Smooth muscle cell (in vitro differentiated cells): ENCODE measurements around the gene KLHL21. TPM values are rescaled to one million over a fixed set of nuclear protein-coding genes. Genes with fewer than 3 reads are reported as not detected.

Experiments
- DNase-seq: peaks from one replicate; lab custom pipeline; 2025; ENCODE audit not compliant: unreplicated experiment; lab: John Stamatoyannopoulos, UW
- H2AFZ ChIP-seq: fragments of 200-600 bp; sonication (generic); 2 replicates; pipeline ENCODE4 v1.6.0; 2016; ENCODE audit warnings: antibody characterized with exemption, low read depth, mild to moderate bottlenecking
- H3F3A ChIP-seq: fragments of 200-600 bp; sonication (generic); 2 replicates; pipeline ENCODE4 v1.6.0; 2017; ENCODE audit warnings: antibody characterized with exemption, low read depth
- H3K27ac ChIP-seq: fragments of 200-600 bp; sonication (generic); 2 replicates; pipeline ENCODE4 v1.5.1; 2016; ENCODE audit warnings: low read depth, mild to moderate bottlenecking
- H3K27me3 ChIP-seq: fragments of 200-600 bp; sonication (generic); 2 replicates; pipeline ENCODE4 v1.6.1; 2016; ENCODE audit warnings: low read depth, mild to moderate bottlenecking
- H3K36me3 ChIP-seq: fragments of 200-600 bp; sonication (generic); 2 replicates; pipeline ENCODE4 v1.5.1; 2016; ENCODE audit warnings: low read depth
- H3K4me1 ChIP-seq: fragments of 200-600 bp; sonication (generic); 2 replicates; pipeline ENCODE4 v1.5.1; 2016; ENCODE audit warnings: low read depth
- H3K4me2 ChIP-seq: fragments of 200-600 bp; sonication (generic); 2 replicates; pipeline ENCODE4 v1.6.0; 2016; ENCODE audit warnings: mild to moderate bottlenecking
- H3K4me3 ChIP-seq: fragments of 200-600 bp; sonication (generic); 2 replicates; pipeline ENCODE4 v1.5.1; 2016; ENCODE audit warnings: mild to moderate bottlenecking
- H3K79me2 ChIP-seq: fragments of 200-600 bp; sonication (generic); 2 replicates; pipeline ENCODE4 v1.6.0; 2016; ENCODE audit warnings: low read depth, mild to moderate bottlenecking
- H3K9ac ChIP-seq: fragments of 200-600 bp; sonication (generic); 2 replicates; pipeline ENCODE4 v1.6.0; 2016; ENCODE audit warnings: low read depth
- H3K9me3 ChIP-seq: fragments of 200-600 bp; sonication (generic); replicated peaks from 2 replicates; pipeline ENCODE4 v1.5.1; 2016; ENCODE audit warnings: low read depth
- H4K20me1 ChIP-seq: fragments of 200-600 bp; sonication (generic); 2 replicates; pipeline ENCODE4 v1.6.0; 2016; ENCODE audit warnings: low read depth
- WGBS: methylation state at CpG from one replicate; pipeline ENCODE4 v1.1.7; 2016; ENCODE audit warnings: low lambda C conversion rate; 5-methylcytosine and 5-hydroxymethylcytosine counted together
- polyA plus RNA-seq: library from polyadenylated mRNA; unstranded; fragments of >200 nt; fragmentation: Nextera tagmentation; extraction: Ambion mirVana; gene quantifications from 2 replicates; pipeline ENCODE4 v1.2.1, GENCODE V29; 2016
- total RNA-seq: library from RNA; depleted of rRNA; stranded (reverse); fragments of >200 nt; gene quantifications from 2 replicates; pipeline ENCODE4 v1.2.3, GENCODE V29; 2014
- TF ChIP-seq, protein P1 (sequence below): fragments of 200-600 bp; sonication (generic); IDR thresholded peaks from 2 replicates; pipeline ENCODE4 v1.5.1; 2017; ENCODE audit warnings: borderline replicate concordance, mild to moderate bottlenecking, antibody characterized with exemption; ENCODE audit not compliant: insufficient read depth, poor library complexity, severe bottlenecking

The KLHL21 gene
- total and polyA plus RNA-seq, 2 experiments from 2014 or later = 12.6 to 13.2 TPM

DNA sequence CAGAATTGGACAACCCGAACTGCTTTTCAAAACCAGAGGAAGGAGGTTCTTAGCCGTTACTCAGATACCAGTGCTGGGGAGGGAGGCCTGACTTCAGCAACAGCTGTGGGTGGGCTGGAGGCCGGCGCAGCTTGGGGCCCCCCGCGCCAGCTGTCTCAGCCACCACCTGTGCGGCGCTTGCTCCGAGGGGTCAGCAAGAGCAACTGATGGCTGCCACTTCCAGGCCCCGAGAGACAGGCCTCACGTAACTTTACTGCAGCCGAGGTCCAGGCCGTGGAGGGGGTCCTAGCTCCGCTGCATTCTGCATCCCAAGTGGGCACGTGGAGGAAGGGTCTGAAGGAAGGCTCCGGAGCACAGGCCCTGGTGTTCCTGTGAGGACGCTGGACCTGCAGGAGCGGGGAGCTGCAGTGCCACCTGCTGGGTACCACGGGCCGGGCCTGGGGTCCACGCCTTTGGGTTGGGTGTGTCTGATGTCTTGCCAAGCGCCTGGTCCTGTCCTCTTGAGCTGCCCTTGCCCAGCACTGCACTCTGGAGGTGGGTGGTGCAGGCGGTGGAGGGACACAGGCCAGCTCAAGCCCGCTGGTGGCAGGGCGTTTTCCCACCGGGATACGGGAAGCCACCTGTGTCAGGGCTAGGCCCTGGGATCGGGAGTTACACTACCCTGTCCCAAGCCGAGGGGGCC, 31.8 kb upstream of the KLHL21 start:
- Histone ChIP-seq H3K79me2 (no peaks in the 10 kb centered on the region), H3F3A (no peaks in the 10 kb centered on the region), H2AFZ (no peak overlapping the region), H3K4me2 (no peak overlapping the region), H3K27me3 (no peaks in the 10 kb centered on the region), H3K27ac (no peak overlapping the region), H3K4me3 (no peak overlapping the region), H3K4me1 (no peaks in the 10 kb centered on the region), H3K9ac (no peak overlapping the region), H3K9me3 (no peaks in the 10 kb centered on the region), H4K20me1 (no peaks in the 10 kb centered on the region), H3K36me3 (no peaks in the 10 kb centered on the region)
- TF ChIP-seq, protein P1, sequence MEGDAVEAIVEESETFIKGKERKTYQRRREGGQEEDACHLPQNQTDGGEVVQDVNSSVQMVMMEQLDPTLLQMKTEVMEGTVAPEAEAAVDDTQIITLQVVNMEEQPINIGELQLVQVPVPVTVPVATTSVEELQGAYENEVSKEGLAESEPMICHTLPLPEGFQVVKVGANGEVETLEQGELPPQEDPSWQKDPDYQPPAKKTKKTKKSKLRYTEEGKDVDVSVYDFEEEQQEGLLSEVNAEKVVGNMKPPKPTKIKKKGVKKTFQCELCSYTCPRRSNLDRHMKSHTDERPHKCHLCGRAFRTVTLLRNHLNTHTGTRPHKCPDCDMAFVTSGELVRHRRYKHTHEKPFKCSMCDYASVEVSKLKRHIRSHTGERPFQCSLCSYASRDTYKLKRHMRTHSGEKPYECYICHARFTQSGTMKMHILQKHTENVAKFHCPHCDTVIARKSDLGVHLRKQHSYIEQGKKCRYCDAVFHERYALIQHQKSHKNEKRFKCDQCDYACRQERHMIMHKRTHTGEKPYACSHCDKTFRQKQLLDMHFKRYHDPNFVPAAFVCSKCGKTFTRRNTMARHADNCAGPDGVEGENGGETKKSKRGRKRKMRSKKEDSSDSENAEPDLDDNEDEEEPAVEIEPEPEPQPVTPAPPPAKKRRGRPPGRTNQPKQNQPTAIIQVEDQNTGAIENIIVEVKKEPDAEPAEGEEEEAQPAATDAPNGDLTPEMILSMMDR = peak; percentile 28
- DNase-seq = no peak
- WGBS = 86% methylated on average over 29 of the region's 29 CpGs

DNA sequence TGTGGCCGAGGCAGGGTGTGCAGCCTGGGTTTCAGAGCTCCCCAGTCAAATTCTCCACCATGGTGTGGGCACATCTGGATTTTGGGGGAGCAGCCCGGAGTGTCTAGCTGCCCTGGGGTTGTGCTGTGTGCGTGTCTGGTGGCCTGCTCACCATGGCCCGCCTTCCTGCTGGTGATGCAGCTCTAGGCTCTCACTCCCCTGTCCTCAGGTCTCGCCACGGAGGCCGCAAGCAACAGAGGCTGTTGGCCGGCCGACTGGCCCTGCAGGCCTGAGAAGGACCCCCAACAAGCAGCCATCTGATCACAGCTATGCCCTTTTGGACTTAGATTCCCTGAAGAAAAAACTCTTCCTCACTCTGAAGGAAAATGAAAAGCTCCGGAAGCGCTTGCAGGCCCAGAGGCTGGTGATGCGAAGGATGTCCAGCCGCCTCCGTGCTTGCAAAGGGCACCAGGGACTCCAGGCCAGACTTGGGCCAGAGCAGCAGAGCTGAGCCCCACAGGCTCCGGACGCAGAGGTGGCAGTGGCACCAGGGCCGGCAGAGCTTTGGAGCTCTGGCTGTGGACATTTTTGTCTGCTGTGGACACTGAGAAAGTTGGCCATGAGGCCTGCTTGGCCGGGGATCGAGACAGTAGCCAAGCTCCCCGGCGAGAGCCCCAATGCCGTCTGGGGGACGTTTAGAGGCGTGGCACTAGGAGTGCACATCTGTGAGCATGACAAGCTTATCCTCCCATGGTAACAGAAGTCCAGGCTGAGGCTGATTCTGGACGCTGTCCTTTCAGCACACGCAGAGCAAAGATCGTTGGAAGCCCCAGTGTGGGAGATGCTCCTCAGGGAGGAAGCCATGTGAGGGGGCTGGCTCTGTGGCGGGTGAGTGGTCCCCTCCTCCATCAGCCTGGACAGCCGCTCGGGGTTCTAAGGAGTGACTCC, 30.2 kb upstream of the KLHL21 start:
- no peak overlapping the region for H3K4me3 ChIP-seq
- no peak overlapping the region for H3K27ac ChIP-seq
- H2AFZ ChIP-seq = no peak overlapping the region
- peaks cover 7% of the 10 kb centered on the region for H4K20me1 ChIP-seq
- H3K27me3 ChIP-seq = no peaks in the 10 kb centered on the region
- H3K9me3 ChIP-seq = no peaks in the 10 kb centered on the region
- no peak for DNase-seq
- H3F3A ChIP-seq = no peaks in the 10 kb centered on the region
- H3K4me1 ChIP-seq = no peaks in the 10 kb centered on the region
- WGBS = 97% methylated on average over 30 of the region's 30 CpGs
- no peak overlapping the region for H3K4me2 ChIP-seq
- TF ChIP-seq, protein P1 = no peak
- no peaks in the 10 kb centered on the region for H3K36me3 ChIP-seq
- H3K79me2 ChIP-seq = peaks cover 9% of the 10 kb centered on the region
- H3K9ac ChIP-seq = no peak overlapping the region

DNA sequence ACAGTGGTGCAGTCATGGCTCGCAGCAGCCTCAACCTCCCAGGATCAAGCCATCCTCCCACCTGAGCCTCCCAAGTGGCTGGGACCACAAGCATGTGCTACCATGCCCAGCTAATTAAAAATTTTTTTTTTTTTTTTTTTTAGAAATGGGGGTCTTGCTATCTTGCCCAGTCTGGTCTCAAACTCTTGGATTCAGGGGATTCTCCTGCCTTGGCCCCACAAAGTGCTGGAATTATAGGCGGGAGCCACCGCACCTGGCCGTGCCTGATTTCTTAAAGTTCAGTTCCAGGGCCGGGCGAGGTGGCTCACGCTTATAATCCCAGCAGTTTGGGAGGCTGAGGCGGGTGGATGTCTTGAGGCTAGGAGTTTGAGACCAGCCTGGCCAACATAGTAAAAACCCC, 28.4 kb upstream of the KLHL21 start:
- H3K27me3 ChIP-seq = no peaks in the 10 kb centered on the region
- WGBS = over 99% methylated on average over 8 of the region's 8 CpGs
- H4K20me1 ChIP-seq = peaks cover 23% of the 10 kb centered on the region
- H2AFZ ChIP-seq = no peak overlapping the region
- peaks cover 27% of the 10 kb centered on the region for H3K79me2 ChIP-seq
- TF ChIP-seq, protein P1 = no peak
- no peak overlapping the region for H3K4me3 ChIP-seq
- no peaks in the 10 kb centered on the region for H3F3A ChIP-seq
- H3K36me3 ChIP-seq = no peaks in the 10 kb centered on the region
- no peak for DNase-seq
- H3K9ac ChIP-seq = no peak overlapping the region
- peaks cover 5% of the 10 kb centered on the region for H3K4me1 ChIP-seq
- H3K27ac ChIP-seq = no peak overlapping the region
- no peaks in the 10 kb centered on the region for H3K9me3 ChIP-seq
- H3K4me2 ChIP-seq = no peak overlapping the region
